OCI-LY1 (cell line): ENCODE data around the gene OSBPL5.

Source experiments
- CTCF ChIP-seq: fragments of 200-600 bp; sonication (generic), shearing (Covaris generic); IDR thresholded peaks from 2 replicates; pipeline ENCODE4 v1.5.1; 2017; ENCODE audit warnings: mild to moderate bottlenecking, antibody characterized with exemption, low read length, moderate library complexity, mixed read lengths
- EZH2 ChIP-seq: fragments of 200-600 bp; sonication (generic), shearing (Covaris generic); IDR thresholded peaks from 2 replicates; pipeline ENCODE4 v1.8.0; 2017; ENCODE audit warnings: borderline replicate concordance, mixed run types, mild to moderate bottlenecking, antibody characterized with exemption, low read length, moderate library complexity, mixed read lengths

- TF ChIP-seq CTCF (peak; percentile 91), EZH2 (no peak)
Observed at GRCh38 chr11:3091846-3092602, 73.1 kb downstream of the OSBPL5 start.
